ENCODE data around the gene TRIM13. TPM values are rescaled to one million over a fixed set of nuclear protein-coding genes. Genes with fewer than 3 reads are reported as not detected.
"Not testable (repeated sequence)": the region's sequence is repeated elsewhere in the genome, so short reads cannot be mapped to it uniquely, and the experiment has no call there.

The TRIM13 gene
- total and polyA plus RNA-seq, 5 experiments from 2014 or later, result 7.3 to 21.0 (median 8.5) TPM

GRCh38 chr13:49976314-49977258, 20.3 kb upstream of the TRIM13 start:
- H3K4me3 Mint-ChIP-seq, result no peak overlapping the region
- H3K27me3 Mint-ChIP-seq, result peaks cover 0 to 2% (median 0%) of the 10 kb centered on the region in 5 donors
- DNase-seq, result peak; percentile 52 to 85 (median 73)
- H3K27ac Mint-ChIP-seq, result no peak overlapping the region
- no peaks in the 10 kb centered on the region for H3K36me3 Mint-ChIP-seq
- POLR2A ChIA-PET, result interaction anchor here (1.3 to 1.4 kb wide), 2 partner anchors 824 to 936 kb away, joined by 5 read pairs; no protein-coding TSS in a partner anchor
- ATAC-seq, result peak; percentile 74 to 92
- H3K4me1 Mint-ChIP-seq, result peaks cover 0 to 5% (median 3%) of the 10 kb centered on the region in 4 donors
- H3K9me3 Mint-ChIP-seq, result no peaks in the 10 kb centered on the region

GRCh38 chr13:49977992-49978391, 18.9 kb upstream of the TRIM13 start:
- POLR2A ChIA-PET, result interaction anchor here (0.7 kb wide), 1 partner anchor 934 kb away, joined by 3 read pairs; no protein-coding TSS in a partner anchor
- Mint-ChIP-seq H3K27me3 (peaks cover 0 to 4% (median 0%) of the 10 kb centered on the region in 5 donors), H3K9me3 (no peaks in the 10 kb centered on the region), H3K4me3 (no peak overlapping the region), H3K36me3 (no peaks in the 10 kb centered on the region), H3K27ac (no peak overlapping the region), H3K4me1 (peaks cover 0 to 5% (median 3%) of the 10 kb centered on the region in 4 donors)
- ATAC-seq (no peak), DNase-seq (no peak)

GRCh38 chr13:49980266-49980665, 16.6 kb upstream of the TRIM13 start:
- no peak overlapping the region for H3K27ac Mint-ChIP-seq
- POLR2A ChIA-PET, result interaction anchor here (0.5 kb wide), 1 partner anchor 20 kb away, joined by 3 read pairs; no protein-coding TSS in a partner anchor

GRCh38 chr13:49985129-49985528, 11.7 kb upstream of the TRIM13 start:
- Mint-ChIP-seq H3K27ac (peak overlapping the region in 1 of 10 donors; percentile 43), H3K4me1 (peaks cover 0 to 3% (median 0%) of the 10 kb centered on the region in 4 donors), H3K9me3 (no peaks in the 10 kb centered on the region), H3K36me3 (no peaks in the 10 kb centered on the region), H3K27me3 (peaks cover 0 to 4% (median 0%) of the 10 kb centered on the region in 5 donors), H3K4me3 (no peak overlapping the region)
- no peak for ATAC-seq
- DNase-seq, result no peak
- POLR2A ChIA-PET, result interaction anchor here (0.7 kb wide), 1 partner anchor 14 kb away, joined by 4 read pairs; no protein-coding TSS in a partner anchor

More at GRCh38 chr13:49980266-49980665, 16.6 kb upstream of the TRIM13 start:
- ATAC-seq, result no peak
- Mint-ChIP-seq H3K36me3 (no peaks in the 10 kb centered on the region), H3K27me3 (peaks cover 0 to 4% (median 0%) of the 10 kb centered on the region in 5 donors), H3K9me3 (no peaks in the 10 kb centered on the region), H3K4me1 (peaks cover 0 to 5% (median 3%) of the 10 kb centered on the region in 4 donors), H3K4me3 (no peak overlapping the region)
- no peak for DNase-seq

GRCh38 chr13:49986471-49986870, 10.4 kb upstream of the TRIM13 start:
- POLR2A ChIA-PET, result no interaction called here
- ATAC-seq, result no peak
- Mint-ChIP-seq H3K4me3 (no peak overlapping the region), H3K4me1 (peaks cover 0 to 3% (median 0%) of the 10 kb centered on the region in 4 donors), H3K9me3 (no peaks in the 10 kb centered on the region), H3K27ac (no peak overlapping the region), H3K36me3 (no peaks in the 10 kb centered on the region), H3K27me3 (peaks cover 0 to 3% (median 0%) of the 10 kb centered on the region in 5 donors)
- DNase-seq, result no peak

GRCh38 chr13:49990612-49991011, 6.2 kb upstream of the TRIM13 start:
- DNase-seq, H3K36me3 Mint-ChIP-seq, H3K27me3 Mint-ChIP-seq, ATAC-seq, H3K4me1 Mint-ChIP-seq, H3K27ac Mint-ChIP-seq, POLR2A ChIA-PET, H3K9me3 Mint-ChIP-seq, H3K4me3 Mint-ChIP-seq: not testable (repeated sequence)

- peaks cover 0 to 5% (median 0%) of the 10 kb centered on the region in 3 donors for H3K36me3 Mint-ChIP-seq
- peaks cover 5 to 19% (median 15%) of the 10 kb centered on the region in 4 donors for H3K4me1 Mint-ChIP-seq
- no peak overlapping the region for H3K4me3 Mint-ChIP-seq
- ATAC-seq, result no peak
- H3K27me3 Mint-ChIP-seq, result no peaks in the 10 kb centered on the region
- no peak for DNase-seq
- POLR2A ChIA-PET, result no interaction called here
- no peaks in the 10 kb centered on the region for H3K9me3 Mint-ChIP-seq
- no peak overlapping the region for H3K27ac Mint-ChIP-seq
These were observed 3.7 kb upstream of the TRIM13 start for GRCh38 chr13:49993111-49993510.

GRCh38 chr13:49993666-49994065, 3.2 kb upstream of the TRIM13 start:
- peaks cover 0 to 11% (median 0%) of the 10 kb centered on the region in 3 donors for H3K36me3 Mint-ChIP-seq
- H3K27me3 Mint-ChIP-seq, result no peaks in the 10 kb centered on the region
- DNase-seq, result no peak
- ATAC-seq, result no peak
- H3K27ac Mint-ChIP-seq, result no peak overlapping the region
- H3K9me3 Mint-ChIP-seq, result no peaks in the 10 kb centered on the region
- POLR2A ChIA-PET, result no interaction called here
- H3K4me1 Mint-ChIP-seq, result peaks cover 5 to 23% (median 20%) of the 10 kb centered on the region in 4 donors
- no peak overlapping the region for H3K4me3 Mint-ChIP-seq

GRCh38 chr13:49995625-49996101, 1.2 kb upstream of the TRIM13 start:
- POLR2A ChIA-PET, result interaction anchor here (2.7 to 3.2 kb wide), 3 partner anchors 86 to 915 kb away, joined by 27 to 61 read pairs (median 38); partner anchors contain the start of gene RNASEH2B
- H3K27me3 Mint-ChIP-seq, result no peaks in the 10 kb centered on the region
- ATAC-seq, result no peak

GRCh38 chr13:49996161-49996915, 504 bp upstream of the TRIM13 start:
- no peaks in the 10 kb centered on the region for H3K9me3 Mint-ChIP-seq
- DNase-seq (peak; percentile 65 to 87 (median 74)), ATAC-seq (peak; percentile 53 to 66)
- peaks cover 8 to 47% (median 37%) of the 10 kb centered on the region in 4 donors for H3K4me1 Mint-ChIP-seq
- H3K27ac Mint-ChIP-seq, result peak overlapping the region in 9 of 10 donors; percentile 34 to 87 (median 70)
- H3K27me3 Mint-ChIP-seq, result no peaks in the 10 kb centered on the region
- POLR2A ChIA-PET, result interaction anchor here (0.6 to 3.2 kb wide), 9 partner anchors 60 to 914 kb away, joined by 3 to 61 read pairs (median 9); partner anchors contain the start of genes RNASEH2B and SPRYD7
- peak overlapping the region; percentile 62 to 93 (median 80) for H3K4me3 Mint-ChIP-seq
- H3K36me3 Mint-ChIP-seq, result peaks cover 0 to 35% (median 5%) of the 10 kb centered on the region in 3 donors

More at GRCh38 chr13:49995625-49996101, 1.2 kb upstream of the TRIM13 start:
- peak in 1 of 10 donors; percentile 4 for DNase-seq
- Mint-ChIP-seq H3K36me3 (peaks cover 0 to 28% (median 5%) of the 10 kb centered on the region in 3 donors), H3K9me3 (no peaks in the 10 kb centered on the region), H3K27ac (peak overlapping the region in 9 of 10 donors; percentile 2 to 84 (median 70)), H3K4me1 (peaks cover 8 to 40% (median 33%) of the 10 kb centered on the region in 4 donors), H3K4me3 (peak overlapping the region; percentile 62 to 93 (median 80))

GRCh38 chr13:49997955-49998354, 1.1 kb downstream of the TRIM13 start:
- Mint-ChIP-seq H3K27ac (peak overlapping the region; percentile 17 to 93 (median 76)), H3K4me1 (peaks cover 8 to 61% (median 43%) of the 10 kb centered on the region in 4 donors)

More at GRCh38 chr13:49997955-49998354, 1.1 kb downstream of the TRIM13 start:
- Mint-ChIP-seq H3K36me3 (peaks cover 0 to 50% (median 6%) of the 10 kb centered on the region in 3 donors), H3K9me3 (no peaks in the 10 kb centered on the region), H3K4me3 (peak overlapping the region; percentile 82 to 93 (median 85)), H3K27me3 (no peaks in the 10 kb centered on the region)
- ATAC-seq (no peak), DNase-seq (no peak)
- POLR2A ChIA-PET, result interaction anchor here (0.6 to 3.2 kb wide), 12 partner anchors 62 to 922 kb away, joined by 3 to 61 read pairs (median 7); partner anchors contain the start of genes RNASEH2B and SPRYD7
